WTC11 (cell line): ENCODE results near the gene KLHL26.

Source experiments
- CREB1 ChIP-seq: sonication (generic); formaldehyde crosslinking; IDR thresholded peaks from 2 replicates; pipeline ENCODE4 v1.8.0; 2023; ENCODE audit warnings: mild to moderate bottlenecking, missing genetic modification reagents
- CREM ChIP-seq: sonication (generic); formaldehyde crosslinking; IDR thresholded peaks from 2 replicates; pipeline ENCODE4 v1.8.1; 2022; ENCODE audit warnings: mild to moderate bottlenecking, missing genetic modification reagents, moderate library complexity
- CTCF ChIP-seq: fragments of 200-600 bp; IDR thresholded peaks from 2 replicates; pipeline ENCODE4 v1.8.0; 2022; ENCODE audit warnings: antibody characterized with exemption
- EMX1 ChIP-seq: fragments of 250-450 bp; sonication (Bioruptor Pico); IDR thresholded peaks from 2 replicates; pipeline ENCODE4 v1.8.0; 2021; ENCODE audit warnings: mild to moderate bottlenecking
- FOXJ3 ChIP-seq: sonication (generic); formaldehyde crosslinking; IDR thresholded peaks from 2 replicates; pipeline ENCODE4 v1.9.0; 2021; ENCODE audit warnings: missing genetic modification reagents, mild to moderate bottlenecking, borderline replicate concordance
- FOXP1 ChIP-seq: sonication (generic); formaldehyde crosslinking; IDR thresholded peaks from 2 replicates; pipeline ENCODE4 v1.8.0; 2022; ENCODE audit warnings: missing genetic modification reagents, mild to moderate bottlenecking, moderate library complexity, borderline replicate concordance
- MAX ChIP-seq: sonication (generic); formaldehyde crosslinking; IDR thresholded peaks from 2 replicates; pipeline ENCODE4 v1.8.0; 2022; ENCODE audit warnings: mild to moderate bottlenecking, missing genetic modification reagents
- TEAD4 ChIP-seq: sonication (generic); formaldehyde crosslinking; IDR thresholded peaks from 2 replicates; pipeline ENCODE4 v1.8.0; 2022; ENCODE audit warnings: mild to moderate bottlenecking, missing genetic modification reagents
- USF1 ChIP-seq: sonication (generic); formaldehyde crosslinking; IDR thresholded peaks from 2 replicates; pipeline ENCODE4 v1.8.0; 2022; ENCODE audit warnings: mild to moderate bottlenecking, missing genetic modification reagents
- ZNF317 ChIP-seq: sonication (generic); formaldehyde crosslinking; IDR thresholded peaks from 2 replicates; pipeline ENCODE4 v1.8.1; 2023; ENCODE audit warnings: low read depth, mild to moderate bottlenecking, moderate library complexity, missing genetic modification reagents, borderline replicate concordance
- TF ChIP-seq, protein P1 (sequence below): sonication (generic); formaldehyde crosslinking; IDR thresholded peaks from 2 replicates; pipeline ENCODE4 v1.8.1; 2023; ENCODE audit warnings: mild to moderate bottlenecking, missing genetic modification reagents, moderate library complexity
- TF ChIP-seq, protein P2 (sequence below): sonication (generic); formaldehyde crosslinking; IDR thresholded peaks from 2 replicates; pipeline ENCODE4 v1.8.1; 2022; ENCODE audit warnings: low read depth, mild to moderate bottlenecking, moderate library complexity, missing genetic modification reagents, borderline replicate concordance

DNA sequence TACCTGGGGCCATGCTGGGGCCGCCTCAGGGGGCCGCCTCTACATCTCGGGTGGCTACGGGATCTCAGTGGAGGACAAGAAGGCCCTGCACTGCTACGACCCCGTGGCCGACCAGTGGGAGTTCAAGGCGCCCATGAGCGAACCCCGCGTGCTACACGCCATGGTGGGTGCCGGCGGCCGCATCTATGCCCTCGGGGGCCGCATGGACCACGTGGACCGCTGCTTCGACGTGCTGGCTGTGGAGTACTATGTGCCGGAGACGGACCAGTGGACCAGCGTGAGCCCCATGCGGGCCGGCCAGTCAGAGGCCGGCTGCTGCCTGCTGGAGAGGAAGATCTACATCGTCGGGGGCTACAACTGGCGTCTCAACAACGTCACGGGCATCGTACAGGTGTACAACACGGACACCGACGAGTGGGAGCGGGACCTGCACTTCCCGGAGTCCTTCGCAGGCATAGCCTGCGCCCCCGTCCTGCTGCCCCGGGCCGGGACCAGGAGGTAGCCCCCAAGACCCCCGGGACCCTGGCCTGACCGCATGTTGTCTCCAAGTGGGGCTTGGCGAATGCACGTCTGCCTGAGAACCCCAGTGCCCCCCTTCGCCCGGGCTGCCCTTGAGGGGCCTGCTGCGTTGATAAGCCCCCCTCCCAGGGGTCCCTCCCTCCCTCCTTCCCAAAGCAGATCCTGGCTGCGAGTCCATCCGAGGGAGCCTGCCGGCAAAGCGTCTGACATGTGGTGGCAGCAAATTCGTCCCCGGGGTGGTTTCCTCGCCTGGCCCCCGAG is 32.1 kb downstream of the KLHL26 start:
- TF ChIP-seq MAX, result no peak
- TF ChIP-seq CTCF, result no peak
- no peak for TF ChIP-seq EMX1 (CRISPR knock-in tag)
- TF ChIP-seq, protein P1, sequence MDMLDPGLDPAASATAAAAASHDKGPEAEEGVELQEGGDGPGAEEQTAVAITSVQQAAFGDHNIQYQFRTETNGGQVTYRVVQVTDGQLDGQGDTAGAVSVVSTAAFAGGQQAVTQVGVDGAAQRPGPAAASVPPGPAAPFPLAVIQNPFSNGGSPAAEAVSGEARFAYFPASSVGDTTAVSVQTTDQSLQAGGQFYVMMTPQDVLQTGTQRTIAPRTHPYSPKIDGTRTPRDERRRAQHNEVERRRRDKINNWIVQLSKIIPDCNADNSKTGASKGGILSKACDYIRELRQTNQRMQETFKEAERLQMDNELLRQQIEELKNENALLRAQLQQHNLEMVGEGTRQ, result no peak
- no peak for TF ChIP-seq FOXJ3 (CRISPR knock-in tag)
- no peak for TF ChIP-seq USF1
- TF ChIP-seq FOXP1 (CRISPR knock-in tag), result no peak
- TF ChIP-seq, protein P2, sequence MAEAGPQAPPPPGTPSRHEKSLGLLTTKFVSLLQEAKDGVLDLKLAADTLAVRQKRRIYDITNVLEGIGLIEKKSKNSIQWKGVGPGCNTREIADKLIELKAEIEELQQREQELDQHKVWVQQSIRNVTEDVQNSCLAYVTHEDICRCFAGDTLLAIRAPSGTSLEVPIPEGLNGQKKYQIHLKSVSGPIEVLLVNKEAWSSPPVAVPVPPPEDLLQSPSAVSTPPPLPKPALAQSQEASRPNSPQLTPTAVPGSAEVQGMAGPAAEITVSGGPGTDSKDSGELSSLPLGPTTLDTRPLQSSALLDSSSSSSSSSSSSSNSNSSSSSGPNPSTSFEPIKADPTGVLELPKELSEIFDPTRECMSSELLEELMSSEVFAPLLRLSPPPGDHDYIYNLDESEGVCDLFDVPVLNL (CRISPR knock-in tag), result no peak
- TF ChIP-seq TEAD4, result no peak
- no peak for TF ChIP-seq CREM (CRISPR knock-in tag)
- no peak for TF ChIP-seq ZNF317 (CRISPR knock-in tag)
- TF ChIP-seq CREB1, result no peak
